Fibroblast of lung (primary cell): ENCODE results near the gene C1QL2.

Experiments
- CTCF ChIP-seq, 2 donors: IDR thresholded peaks in 1 of 2; conservative IDR thresholded peaks in 1 of 2; 1 replicate in 1 of 2; 2 replicates in 1 of 2; pipeline ENCODE4 v1.5.1; 2011 to 2012; ENCODE audit warnings: low read length in 2 of 2, control low read depth in 1 of 2, inconsistent platforms in 1 of 2, low read depth in 1 of 2, mild to moderate bottlenecking in 1 of 2
- EZH2 ChIP-seq: IDR thresholded peaks from 2 replicates; pipeline ENCODE4 v1.5.1; 2012; ENCODE audit warnings: low read length, control low read depth, mild to moderate bottlenecking; ENCODE audit errors: missing control alignments

DNA sequence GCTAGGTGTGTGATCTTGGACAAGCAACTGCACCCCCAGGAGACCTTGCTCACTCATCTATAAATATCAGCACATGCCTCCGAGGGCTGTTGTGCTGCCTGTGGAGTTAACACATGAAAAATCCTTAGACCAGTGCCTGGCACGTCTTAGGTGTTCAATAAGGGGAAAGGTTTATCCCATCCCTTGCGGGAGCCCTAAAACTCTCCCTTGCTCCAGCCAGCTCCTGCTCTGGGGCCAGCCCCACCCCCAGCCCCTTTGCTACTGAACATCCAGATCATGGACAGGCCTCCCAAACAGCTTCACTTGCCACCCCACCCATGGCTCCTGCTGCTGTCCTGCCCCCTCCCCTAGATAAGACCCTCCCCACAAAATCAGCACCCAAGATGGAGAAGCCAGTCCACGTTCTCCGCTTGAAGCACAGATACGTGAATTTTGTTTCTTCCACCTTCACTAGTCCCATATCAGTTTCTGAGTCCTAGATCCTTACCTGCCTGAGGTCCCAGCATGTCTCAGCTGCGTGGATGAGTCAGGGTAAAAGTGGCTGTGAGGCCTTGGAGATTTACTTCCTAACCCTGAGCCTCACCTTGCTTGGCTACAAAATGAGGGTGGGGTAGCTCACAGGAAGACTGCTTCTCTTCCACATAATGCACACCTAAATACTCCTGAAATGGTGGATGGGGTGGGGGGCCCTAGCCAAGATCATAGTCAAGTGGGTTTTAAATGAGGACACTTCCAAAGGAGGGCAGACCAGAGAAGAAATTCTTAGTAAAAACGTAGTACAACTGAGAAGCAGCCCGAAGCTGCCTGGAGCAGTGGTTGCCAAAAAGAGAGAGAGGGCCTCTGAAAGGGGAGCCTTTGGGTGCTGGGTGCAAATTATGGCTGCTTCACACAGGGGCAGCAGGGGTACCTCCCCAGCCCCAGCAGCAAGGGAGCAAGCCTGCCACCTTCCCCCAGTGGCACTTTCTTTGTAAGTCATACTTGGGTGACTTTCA is 40.4 kb downstream of the C1QL2 start:
- TF ChIP-seq CTCF (conservative IDR thresholded peaks at IDR 0.05 in 1 of 2, IDR thresholded peaks at IDR 0.05 in 1 of 2; ENCODE audit: low read depth in 1 of 2, low read length in 2 of 2) (no peak), EZH2 (no peak)
